Iris pigment epithelial cell (primary cell): ENCODE measurements around the gene STK25.
A peak's percentile ranks its signal among the peaks of the same experiment; 100 is the strongest.

Experiments
- DNase-seq: peaks from one replicate; pipeline ENCODE4 v3.0.0-alpha.2; 2011; ENCODE audit warnings: low read depth

The STK25 gene

DNA sequence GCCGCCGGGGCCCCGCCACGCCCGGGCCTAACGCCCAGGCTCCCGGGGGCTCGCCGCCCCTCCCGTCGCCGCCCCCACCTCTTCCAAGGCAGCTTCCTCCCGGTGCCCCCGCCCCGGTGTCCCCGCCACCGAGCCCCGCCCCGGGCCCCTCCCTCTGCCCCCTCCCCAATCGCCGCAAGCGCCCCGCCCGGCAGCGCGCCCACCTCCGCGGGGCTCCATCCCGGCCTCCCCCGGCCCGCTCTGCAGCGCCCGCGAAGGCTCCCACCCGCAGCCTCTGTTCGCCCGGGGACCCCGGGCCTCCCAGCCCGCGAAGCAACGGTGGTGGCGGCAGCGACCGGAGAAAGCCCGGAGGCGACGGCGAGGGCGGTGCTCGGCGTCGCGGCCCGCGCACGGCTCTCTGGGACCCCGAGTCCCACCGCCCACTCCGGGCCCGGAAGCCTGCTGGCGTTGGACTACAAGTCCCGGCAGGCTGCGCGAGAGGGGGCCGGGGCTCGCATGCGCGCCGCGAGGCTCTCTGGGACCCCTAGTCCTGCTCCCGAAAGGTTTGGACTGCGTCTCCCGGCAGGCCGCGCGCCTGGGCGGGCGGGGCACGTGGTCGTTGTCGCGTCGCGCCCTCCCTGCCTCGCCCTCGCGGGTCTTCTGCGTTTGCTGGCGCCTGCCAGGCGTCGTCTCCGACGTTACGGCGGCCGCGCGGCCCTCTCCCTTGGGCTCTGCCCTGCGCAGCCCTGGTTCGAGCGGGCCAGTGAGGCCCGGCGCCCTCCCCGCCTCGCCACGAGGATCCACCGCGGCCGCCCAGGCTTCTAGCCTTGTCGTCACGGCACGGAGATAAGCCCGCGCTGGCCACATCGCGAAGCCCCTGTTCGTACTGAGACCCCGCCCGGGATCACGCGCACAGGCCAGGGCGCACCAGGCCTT lies at the start of gene STK25:
Gene STK25 (minus strand): TSS at position 345 of the 915 bp plus-strand sequence. CDS start 549 bp downstream, outside the sequence.
- peak; percentile 99 for DNase-seq

DNA sequence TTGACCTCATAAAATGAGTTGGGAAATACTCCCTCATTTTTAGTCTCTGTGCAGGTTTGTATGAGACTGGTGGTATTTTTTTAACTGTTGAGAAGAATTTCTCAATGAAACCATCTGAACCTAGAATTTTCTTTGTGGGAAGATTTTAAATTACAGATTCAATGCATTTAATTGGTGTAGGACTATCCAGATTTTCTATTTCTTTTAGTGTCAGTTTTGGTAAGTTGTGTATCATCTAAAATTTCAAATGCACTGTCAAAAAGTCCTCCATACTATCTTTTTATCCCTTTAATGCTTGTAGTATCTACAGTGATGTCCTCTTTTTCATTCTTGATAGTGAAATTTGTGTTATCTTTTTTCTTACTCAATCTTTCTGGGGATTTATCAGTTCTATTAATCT lies 48.4 kb upstream of the STK25 start:
- no peak for DNase-seq

DNA sequence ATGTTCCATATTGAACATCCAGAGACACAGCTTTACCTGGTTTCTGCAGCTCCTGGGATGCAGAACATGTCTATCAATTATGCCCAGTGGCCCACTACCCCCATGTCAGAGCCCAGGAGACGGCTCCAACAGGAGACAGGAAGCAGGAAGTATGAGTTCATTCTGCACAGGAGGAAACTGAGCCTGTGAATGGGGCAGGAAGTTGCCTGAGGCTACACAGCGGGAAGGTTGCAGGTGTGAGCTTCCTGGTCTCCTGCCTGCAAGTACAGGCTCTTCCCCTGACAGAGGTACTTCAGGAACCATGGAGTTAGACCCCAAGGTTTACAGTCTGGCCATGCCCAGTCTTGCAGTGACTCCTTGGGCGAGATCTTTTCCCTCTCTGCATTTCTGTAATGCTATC lies 47.3 kb upstream of the STK25 start:
- DNase-seq: no peak

DNA sequence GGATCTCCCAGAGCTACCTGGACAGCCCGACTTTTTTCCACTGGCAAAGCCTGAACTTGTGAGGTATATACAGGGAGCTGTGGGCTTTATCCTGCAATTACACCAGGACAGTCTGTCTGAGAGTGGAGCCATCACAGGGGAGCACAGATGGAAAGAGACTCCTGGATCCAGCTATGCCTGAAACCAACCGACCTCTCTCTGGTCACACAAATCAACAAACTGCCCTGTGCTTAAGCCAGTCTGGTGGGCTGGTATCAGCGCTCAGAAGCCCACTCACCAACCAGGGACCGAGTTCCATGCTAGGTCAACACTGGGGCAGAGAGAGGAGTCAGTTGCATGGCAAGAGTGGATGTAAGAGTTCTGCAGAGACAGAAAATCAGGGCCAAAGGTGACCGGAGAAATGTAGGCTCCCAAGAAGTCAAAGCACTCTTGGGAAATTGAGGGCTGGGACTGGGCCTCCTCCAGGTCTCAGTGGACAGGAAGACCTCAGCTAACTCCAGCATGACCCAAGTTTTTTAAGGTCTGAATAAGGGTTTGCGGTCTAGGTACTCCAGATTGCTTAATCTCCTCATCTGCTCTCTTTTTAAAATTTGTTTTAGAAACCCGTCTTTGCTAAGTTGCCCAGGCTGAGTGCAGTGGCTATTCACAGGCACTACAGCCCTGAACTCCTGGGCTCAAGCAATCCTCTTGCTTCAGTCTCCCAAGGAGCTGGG lies 46.4 kb upstream of the STK25 start:
- DNase-seq: no peak

DNA sequence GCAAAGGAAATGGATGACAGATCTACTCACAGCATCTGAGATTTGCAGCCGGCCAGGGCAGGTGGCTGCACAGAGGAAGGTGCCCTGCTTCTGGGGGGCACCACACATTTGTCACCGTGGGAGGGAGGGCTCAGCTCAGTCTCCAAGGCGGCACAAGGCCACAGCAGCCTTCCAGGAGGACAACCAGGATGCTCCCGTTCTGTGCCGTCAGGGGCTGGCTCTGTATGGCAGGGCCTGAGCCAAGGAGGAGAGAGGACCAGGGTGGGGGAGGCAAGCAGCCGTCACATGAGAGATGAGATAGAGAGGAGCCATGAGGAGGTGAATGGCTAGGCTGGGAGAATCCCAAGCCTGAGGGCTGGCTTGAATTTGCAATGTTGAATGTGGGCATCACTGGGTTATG lies 45.6 kb upstream of the STK25 start:
- DNase-seq: no peak

DNA sequence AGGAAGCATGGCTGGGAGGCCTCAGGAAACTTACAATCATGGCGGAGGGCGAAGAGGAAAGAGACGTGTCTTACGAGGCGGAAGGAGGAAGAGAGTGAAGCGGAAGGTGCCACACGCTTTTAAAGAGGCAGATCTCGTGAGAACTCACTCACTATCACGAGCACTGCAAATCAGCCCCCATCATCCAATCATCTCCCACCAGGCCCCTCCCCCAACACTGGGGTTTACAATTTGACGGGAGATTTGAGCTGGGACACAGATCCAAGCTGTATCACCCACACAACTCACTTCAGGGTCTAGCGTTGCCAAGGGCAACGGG lies 45.1 kb upstream of the STK25 start:
- DNase-seq: no peak

DNA sequence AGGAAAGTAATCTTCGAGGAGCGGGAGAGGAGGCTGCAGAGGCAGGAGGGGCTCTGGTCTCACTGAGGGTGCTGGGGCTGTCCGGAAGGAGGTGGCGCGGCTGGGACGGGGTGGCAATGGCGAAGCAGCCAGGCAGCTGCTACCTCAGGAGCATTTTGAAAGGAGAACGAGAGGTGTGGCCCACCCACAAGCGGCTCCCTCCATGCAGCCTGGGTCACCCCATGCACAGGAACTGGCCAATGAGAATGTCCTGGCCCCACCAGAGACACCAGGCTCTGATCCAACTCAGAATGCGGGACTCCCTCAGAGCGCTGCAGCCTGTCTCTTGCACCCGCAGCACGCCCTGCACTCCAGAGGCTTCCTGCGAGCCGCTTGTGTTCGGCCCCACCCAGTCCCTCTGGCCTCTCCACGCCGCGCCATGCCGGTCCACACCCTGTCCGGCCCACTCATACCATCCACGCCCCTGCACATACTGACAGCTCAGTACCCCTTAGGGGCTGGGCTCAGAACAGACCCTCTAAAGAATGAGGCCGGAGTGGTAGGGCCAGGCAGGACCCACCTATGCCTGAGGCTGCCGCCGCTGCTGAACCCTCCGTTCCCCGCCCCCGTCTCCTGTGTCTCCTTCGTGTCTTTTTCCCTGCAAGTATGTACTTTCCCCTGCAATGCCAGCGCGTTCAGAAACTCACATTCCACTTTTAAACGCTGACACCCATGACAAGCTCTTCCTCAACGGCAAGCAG lies 43.8 kb upstream of the STK25 start:
- no peak for DNase-seq

DNA sequence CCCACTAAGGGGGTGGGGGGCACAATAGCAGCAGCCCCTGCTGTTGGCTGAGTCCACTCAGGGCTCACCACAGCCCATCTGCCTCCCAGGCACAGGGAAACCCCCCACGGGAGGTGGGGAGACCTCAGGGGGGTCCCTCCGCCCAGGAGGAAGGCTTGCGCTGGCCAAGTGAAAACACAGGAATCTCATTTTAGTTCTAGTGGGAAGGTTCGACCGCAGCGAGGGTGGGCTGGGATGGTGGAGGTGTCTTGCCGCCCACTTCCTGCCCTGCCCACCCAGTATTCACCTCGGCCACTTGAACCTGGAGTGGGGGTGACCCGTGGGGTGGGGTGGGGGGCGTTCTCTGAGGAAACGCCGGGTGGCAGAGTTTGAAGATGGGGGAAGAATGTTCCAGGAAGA lies 43.2 kb upstream of the STK25 start:
- DNase-seq: no peak

DNA sequence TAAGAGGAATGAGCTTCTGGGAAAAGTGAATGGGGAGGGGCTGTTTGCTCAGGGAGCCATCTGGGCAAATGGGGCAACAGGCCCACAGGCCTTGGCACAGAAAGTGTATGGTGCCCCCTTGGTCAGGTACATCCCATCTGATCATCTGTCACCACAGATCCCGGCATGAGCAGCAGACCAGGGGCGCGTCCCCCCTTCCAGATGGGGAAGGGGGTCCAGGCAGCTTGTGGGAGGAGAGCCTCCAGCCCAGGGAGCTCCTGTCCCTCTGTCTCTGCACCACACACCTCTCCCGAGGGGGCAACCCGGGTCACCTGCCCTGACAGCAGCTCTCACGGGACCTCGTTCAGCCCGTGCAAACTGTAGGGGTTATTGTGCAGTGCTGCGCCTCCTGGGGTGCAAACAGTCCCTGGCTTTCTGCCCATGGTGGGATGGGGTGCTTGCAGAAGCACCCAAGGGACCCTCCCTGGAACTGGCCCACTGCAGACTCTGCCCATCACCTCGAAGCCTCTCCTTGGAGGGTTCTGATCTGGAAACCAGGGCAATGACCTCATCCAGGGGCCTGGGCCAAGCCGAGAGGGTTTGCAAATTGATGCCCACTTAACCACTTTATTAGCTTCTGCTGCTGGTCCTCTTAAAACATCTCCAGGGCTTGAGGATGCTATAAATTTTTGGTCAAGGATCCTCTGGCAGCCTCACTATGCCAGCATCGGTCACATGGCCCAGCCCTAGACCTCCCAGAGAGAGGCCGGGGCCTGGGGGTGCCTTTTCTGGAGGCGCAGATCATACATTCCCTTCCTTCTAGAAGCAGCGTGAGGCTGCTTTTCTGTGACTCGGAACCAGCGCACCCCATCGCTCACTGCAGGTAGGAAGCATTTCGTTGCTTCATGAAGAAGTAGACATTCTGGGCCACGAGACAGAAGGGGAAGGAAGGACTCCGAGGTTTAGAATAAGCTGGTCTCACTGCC lies 42.5 kb upstream of the STK25 start:
- DNase-seq: no peak

DNA sequence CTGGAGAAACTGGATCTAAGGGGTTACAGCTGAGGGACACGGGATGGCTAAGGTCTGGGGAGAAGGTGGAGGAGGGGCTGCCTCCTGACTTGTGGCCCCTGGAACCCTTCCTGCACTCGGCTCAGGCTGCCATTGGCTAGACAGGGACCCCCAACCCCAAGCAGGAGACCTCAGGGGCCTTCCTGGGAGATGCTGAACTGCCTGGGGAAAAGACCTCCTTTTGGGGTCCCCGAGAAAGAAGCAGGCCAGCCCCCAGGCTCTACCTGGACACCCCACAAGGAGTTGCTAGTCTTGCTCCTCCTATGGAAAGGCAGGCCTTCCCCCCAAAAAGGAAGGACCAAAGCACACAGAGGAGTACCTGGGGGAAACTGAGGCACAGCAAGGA lies 40.1 kb upstream of the STK25 start:
- no peak for DNase-seq

DNA sequence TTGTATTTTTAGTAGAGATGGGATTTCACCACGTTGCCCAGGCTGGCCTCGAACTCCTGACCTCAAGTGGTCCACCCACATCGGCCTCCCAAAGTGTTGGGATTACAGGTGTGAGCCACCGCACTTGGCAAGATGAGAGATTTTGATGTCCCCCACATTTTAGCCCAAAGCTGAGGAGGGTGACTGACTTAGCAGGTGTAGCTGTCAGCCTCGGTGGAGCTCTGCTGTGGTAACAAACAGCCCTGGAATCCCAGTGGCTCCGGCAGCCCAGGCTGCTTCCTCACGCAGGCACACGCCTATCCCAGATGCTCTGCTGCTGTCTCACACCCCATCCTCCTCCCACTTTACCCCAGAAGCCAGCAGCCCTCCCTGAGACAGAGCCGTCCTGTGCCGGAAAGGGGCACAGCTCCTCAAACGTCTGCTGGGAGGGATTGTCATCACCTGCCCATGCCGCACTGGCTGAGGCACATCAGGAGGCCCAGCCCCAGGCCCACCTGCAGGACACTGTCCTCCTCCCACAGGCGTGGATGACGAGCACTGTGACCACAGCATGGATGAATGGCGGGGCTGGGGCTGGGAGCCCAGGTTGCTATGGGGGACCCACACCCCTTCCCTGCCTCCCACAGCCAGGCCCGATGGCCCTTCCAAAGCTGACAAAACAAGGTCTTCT lies 39.5 kb upstream of the STK25 start:
- DNase-seq: no peak

DNA sequence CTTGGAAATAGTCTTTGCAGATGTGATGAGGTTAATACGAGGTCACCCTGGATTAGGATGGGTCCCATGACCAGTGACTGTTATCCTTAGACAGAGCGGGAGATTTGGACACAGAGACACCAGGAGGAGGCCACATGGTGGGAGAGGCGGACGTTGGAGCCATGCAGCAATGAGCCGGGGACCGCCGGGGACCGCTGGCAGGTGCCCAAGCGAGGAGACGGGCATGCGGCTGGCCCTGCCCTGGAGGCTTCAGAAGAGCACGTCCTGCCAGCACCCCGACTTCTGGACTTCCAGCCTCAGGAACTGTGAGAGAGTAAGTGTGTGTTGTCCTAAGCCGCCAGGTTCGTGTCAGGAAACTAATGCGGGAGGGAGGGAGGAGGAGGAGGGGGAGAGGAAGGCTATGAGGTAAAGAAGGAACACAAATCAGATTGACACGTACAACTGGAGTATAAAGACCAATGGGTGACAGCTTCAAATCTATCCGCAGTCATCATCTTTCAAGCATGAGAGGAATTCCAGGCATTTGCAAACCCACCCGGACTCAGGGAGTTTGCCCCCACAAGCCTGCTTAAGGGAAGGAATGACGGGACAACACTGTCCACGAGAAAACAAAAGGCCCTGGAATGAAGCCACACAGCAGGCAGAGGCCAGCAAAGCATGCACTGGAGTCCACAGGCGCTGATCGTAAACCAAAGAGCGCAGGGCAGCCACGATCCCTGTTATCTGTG lies 38.6 kb upstream of the STK25 start:
- DNase-seq: peak; percentile 92

DNA sequence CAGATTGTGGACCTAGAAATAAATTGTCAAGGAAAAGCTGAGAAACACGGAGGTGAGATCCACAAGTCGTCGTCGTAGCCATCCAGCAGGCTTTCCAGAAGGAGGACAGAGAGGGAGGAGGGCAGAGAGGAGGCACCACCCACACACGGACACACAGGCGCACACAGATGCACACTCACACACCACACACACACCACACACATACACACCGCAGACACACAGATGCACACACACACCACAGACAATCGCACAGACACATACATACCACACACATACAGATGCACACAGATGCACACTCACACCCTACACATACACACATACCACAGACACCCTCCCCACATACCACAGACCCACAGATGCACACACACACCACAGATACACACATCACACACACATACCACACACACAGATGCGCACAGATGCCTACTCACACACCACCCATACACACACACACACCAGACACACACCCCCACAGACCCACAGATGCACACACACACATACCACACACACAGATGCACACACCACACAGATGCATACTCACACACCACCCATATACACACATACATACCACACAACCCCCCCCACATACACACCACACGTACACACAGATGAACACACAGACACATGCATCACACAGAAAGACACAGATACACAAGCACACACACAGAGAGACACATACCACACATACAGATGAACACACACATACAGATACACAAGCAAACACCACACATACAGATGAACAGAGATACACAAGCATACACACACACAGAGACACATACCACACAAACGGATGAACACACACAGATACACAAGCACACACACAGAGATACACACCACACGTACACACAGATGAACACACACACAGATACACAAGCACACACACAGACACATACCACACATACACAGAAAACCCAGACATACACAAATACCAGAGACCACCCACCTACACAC lies 37.4 kb upstream of the STK25 start:
- DNase-seq: no peak

DNA sequence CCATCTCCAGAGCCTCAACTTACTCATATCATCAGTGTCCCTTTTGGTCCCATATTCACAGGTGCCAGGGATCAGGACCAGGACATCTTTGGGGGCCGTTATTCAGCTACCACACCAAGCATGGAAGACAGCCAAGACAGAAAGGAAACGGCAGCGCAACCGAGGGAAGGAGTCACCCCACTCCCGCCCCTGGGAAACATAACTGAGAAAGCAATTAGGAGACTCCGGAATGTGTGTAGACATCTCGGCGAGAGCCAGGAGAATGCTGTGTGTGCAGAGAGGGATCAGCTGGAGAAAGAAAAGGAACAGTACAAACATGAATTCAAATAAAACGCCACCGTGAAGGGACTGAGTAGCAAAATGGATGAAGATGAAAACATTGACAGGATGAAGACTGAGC lies 36.7 kb upstream of the STK25 start:
- DNase-seq: peak; percentile 76

DNA sequence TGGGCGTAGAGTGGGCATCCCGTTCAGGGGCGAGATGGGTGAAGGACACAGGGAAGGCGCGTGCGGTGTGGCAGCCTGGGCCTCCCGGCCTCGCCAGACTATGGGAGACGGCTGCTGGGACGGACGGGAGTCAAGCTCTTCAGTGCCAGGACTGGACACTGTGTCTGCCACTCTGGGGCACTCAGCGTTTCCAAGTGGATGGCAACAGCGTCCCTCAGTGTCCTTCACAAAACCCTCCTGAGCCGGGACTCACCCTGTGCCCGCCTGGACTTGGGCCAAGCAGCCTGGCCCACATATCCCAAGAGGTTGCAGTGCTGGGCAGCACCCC lies 33.9 kb upstream of the STK25 start:
- DNase-seq: no peak

DNA sequence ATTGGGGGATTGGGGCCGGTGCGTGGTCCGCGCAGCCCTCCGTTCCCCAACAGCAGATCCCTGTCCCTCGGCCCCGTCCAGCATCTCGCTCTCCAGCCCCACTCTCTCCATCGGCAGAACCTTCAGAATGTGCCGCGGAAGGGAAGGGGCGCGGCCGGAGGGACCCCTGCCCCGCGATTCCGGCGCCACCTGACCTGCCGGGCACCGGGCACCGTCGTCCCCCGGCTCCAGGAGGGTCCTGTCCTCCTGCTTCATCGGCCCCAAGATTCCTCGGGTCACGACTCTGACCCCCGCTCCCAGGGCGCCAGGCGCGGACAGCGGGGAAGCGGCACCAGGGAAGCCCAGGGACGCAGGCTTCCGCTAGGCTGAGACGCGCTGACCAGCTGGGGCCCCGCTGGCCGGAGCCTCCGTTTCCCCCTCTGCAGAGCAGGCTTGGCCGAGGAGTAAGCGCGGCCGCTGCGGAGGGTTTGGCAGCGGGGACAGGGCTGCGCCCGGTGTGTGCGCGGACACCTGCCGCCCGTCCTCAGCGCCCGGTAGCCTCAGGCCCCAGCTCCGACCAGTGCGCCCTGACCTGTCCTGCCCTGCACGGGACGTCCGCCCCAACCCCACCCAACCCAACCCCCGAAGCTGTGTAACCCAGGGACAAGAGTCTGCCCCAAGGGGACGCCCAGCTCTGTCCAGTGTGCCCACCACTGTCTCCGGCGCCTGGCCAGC lies 33.3 kb upstream of the STK25 start:
- no peak for DNase-seq

DNA sequence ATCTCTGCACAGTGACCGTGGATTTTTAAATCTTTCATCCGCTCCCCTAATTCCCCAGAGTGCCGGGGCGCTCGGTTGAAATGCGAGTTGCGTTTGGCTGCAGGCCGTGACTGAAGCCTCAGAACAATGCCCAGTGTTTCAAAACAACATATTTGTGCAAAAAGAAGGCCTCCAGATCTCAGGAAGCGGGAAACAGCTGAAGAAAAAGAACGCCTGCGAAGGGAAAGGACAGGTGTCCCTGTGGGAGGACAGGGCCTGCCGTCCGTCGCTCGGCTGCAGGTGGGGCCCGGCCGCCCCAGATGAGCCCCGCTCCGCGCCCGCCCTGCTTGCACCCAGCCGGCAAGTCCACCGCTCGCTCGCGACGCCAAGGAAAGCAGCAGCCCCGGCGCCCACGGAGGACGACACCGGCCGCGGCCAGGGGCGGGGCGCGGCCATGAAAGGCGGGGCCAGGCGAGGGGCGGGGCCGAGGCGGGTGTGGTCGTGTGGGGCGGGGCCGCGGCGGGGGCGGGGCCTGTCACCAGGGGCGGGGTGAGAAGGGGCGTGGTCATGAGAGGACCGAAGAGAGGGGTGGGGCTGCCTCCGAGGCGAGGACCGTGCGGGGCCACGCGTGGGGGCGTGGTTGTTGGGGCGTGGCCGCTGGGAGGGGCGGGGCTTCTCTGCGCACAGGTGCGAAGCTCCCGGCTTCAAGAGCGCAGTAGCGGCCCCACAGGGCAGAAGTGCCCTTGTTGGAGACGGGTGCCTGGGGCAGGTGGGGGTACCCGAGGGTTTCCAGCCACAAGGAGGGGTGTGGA lies 32.6 kb upstream of the STK25 start:
- peak; percentile 64 for DNase-seq

DNA sequence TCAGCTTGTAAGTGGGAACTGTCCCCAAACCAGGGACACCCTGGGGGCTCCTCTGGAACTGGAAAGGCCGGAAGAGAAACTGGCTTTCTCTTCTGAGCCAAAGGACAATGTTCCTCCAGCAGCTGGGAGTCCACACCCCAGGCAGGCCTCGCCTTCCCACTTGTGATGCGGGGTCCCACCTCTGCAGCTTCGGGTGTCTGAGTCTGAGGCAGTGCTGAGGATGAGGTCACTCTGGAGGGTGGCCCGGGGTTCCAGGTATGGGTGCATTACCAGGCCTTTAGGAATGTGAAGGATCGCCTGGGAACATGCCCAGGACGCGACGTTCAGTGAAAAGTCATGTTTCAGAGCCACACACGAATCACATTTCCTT lies 32.0 kb upstream of the STK25 start:
- DNase-seq: no peak
